NB4 (cell line): ENCODE data around the gene FBXO34.

Source experiments
- CTCF ChIP-seq: IDR thresholded peaks from one replicate; pipeline ENCODE4 v1.5.1; 2012; ENCODE audit warnings: low read depth, low read length
- MAX ChIP-seq: IDR thresholded peaks from 2 replicates; pipeline ENCODE4 v1.6.1; 2011; ENCODE audit warnings: low read depth, low read length
- MYC ChIP-seq: IDR thresholded peaks from 2 replicates; pipeline ENCODE4 v1.6.1; 2011; ENCODE audit warnings: low read depth, low read length
- POLR2A ChIP-seq: IDR thresholded peaks from 2 replicates; pipeline ENCODE4 v1.6.1; 2011; ENCODE audit warnings: mild to moderate bottlenecking; ENCODE audit not compliant: insufficient read length; ENCODE audit errors: extremely low read depth

- TF ChIP-seq CTCF (no peak), POLR2A (no peak), MAX (no peak), MYC (no peak)
These were observed 75.8 kb downstream of the FBXO34 start for GRCh38 chr14:55347040-55347439.
